Endothelial cell of umbilical vein (primary cell): ENCODE data around the gene CNTN2. TPM values are rescaled to one million over a fixed set of nuclear protein-coding genes. Genes with fewer than 3 reads are reported as not detected.

Source experiments
- BruUV-seq: library from RNA; stranded (reverse); fragments of 400-500 nt; replicated peaks from 2 replicates; lab custom pipeline; 2021; lab: Mats Ljungman, UMichigan
- CTCF ChIA-PET: fragments of 300-600, 350-600 bp; sonication (Branson Sonifier 250); formaldehyde crosslinking; loops from one replicate; lab custom pipeline; 2021; ENCODE audit warnings: antibody characterized with exemption, inconsistent platforms; lab: Charles Lee
- POLR2A ChIA-PET: fragments of 300-600, 350-600 bp; sonication (Branson Sonifier 250); formaldehyde crosslinking; loops from one replicate; lab custom pipeline; 2021; ENCODE audit warnings: antibody characterized with exemption, inconsistent platforms; lab: Charles Lee
- DNase-seq: peaks from one replicate; pipeline ENCODE4 v3.0.0-alpha.2; 2011; ENCODE audit warnings: low read depth, low spot score
- FAIRE-seq: peaks from 2 replicates; lab custom pipeline; 2011; peaks lifted over from hg19 to GRCh38; lab: Jason Lieb, UNC
- H2AFZ ChIP-seq: 2 replicates; pipeline ENCODE4 v1.6.0; 2012; ENCODE audit warnings: low read depth, low read length, control low read depth, inconsistent platforms
- H3K27ac ChIP-seq: 2 replicates; pipeline ENCODE4 v1.5.1; 2011; ENCODE audit warnings: low read depth, mild to moderate bottlenecking, control low read depth, low read length, moderate library complexity; ENCODE audit not compliant: insufficient read depth
- H3K27me3 ChIP-seq, 2 experiments: 2 replicates each; pipeline versions ENCODE4 v1.6.0 to v1.6.1; 2011; ENCODE audit warnings: low read length in 2 of 2, mixed read lengths in 1 of 2; ENCODE audit not compliant: control insufficient read depth in 2 of 2, insufficient read depth in 2 of 2
- H3K36me3 ChIP-seq, 2 experiments: 2 replicates in 1 of 2; 3 replicates in 1 of 2; pipeline ENCODE4 v1.5.1; 2011; ENCODE audit warnings: low read length in 2 of 2, mild to moderate bottlenecking in 1 of 2, moderate library complexity in 1 of 2; ENCODE audit not compliant: control insufficient read depth in 2 of 2, insufficient read depth in 2 of 2; ENCODE audit errors: extremely low read depth in 1 of 2
- H3K4me1 ChIP-seq: 3 replicates; pipeline ENCODE4 v1.5.1; 2011; ENCODE audit warnings: mild to moderate bottlenecking, low read length; ENCODE audit not compliant: control insufficient read depth, insufficient read depth; ENCODE audit errors: extremely low read depth
- H3K4me2 ChIP-seq: 2 replicates; pipeline ENCODE4 v1.6.1; 2011; ENCODE audit warnings: low read length, control low read depth, mixed read lengths; ENCODE audit not compliant: insufficient read depth
- H3K4me3 ChIP-seq, 3 experiments: fragments of 200-600 bp in 1 of 3; sonication (generic), shearing (Covaris generic) in 1 of 3; replicated peaks in 1 of 3; 2 replicates each; pipeline ENCODE4 v1.5.1; 2011 to 2016; ENCODE audit warnings: control low read depth in 3 of 3, low read length in 3 of 3, mild to moderate bottlenecking in 2 of 3, inconsistent platforms in 1 of 3, low read depth in 1 of 3, moderate library complexity in 1 of 3; ENCODE audit not compliant: insufficient read depth in 1 of 3
- H3K79me2 ChIP-seq: 2 replicates; pipeline ENCODE4 v1.6.0; 2012; ENCODE audit warnings: low read length, inconsistent platforms; ENCODE audit not compliant: control insufficient read depth, insufficient read depth
- H3K9ac ChIP-seq: replicated peaks from 2 replicates; pipeline ENCODE3; 2011; ENCODE audit warnings: low read length, control low read depth; ENCODE audit not compliant: insufficient read depth; ENCODE audit errors: extremely low read depth
- H3K9me1 ChIP-seq: replicated peaks from 3 replicates; pipeline ENCODE4 v1.6.0; 2011; ENCODE audit warnings: mild to moderate bottlenecking, low read length; ENCODE audit not compliant: control insufficient read depth, insufficient read depth; ENCODE audit errors: extremely low read depth
- H3K9me3 ChIP-seq: replicated peaks from 2 replicates; pipeline ENCODE4 v1.5.1; 2012; ENCODE audit warnings: low read length, inconsistent platforms; ENCODE audit not compliant: control insufficient read depth, insufficient read depth
- H4K20me1 ChIP-seq: replicated peaks from 2 replicates; pipeline ENCODE3; 2011; ENCODE audit warnings: mild to moderate bottlenecking, low read length; ENCODE audit not compliant: control insufficient read depth, insufficient read depth; ENCODE audit errors: extremely low read depth
- EZH2 ChIP-seq: IDR thresholded peaks from 2 replicates; pipeline ENCODE4 v1.6.1; 2012; ENCODE audit warnings: borderline replicate concordance, low read depth, mild to moderate bottlenecking, moderate library complexity, low read length, inconsistent platforms; ENCODE audit not compliant: severe bottlenecking
- FOS ChIP-seq: IDR thresholded peaks from 2 replicates; pipeline ENCODE4 v1.6.1; 2011; ENCODE audit warnings: mild to moderate bottlenecking, low read length, moderate library complexity, borderline replicate concordance; ENCODE audit not compliant: insufficient read depth
- JUN ChIP-seq: IDR thresholded peaks from 2 replicates; pipeline ENCODE4 v1.6.1; 2011; ENCODE audit warnings: borderline replicate concordance, low read depth; ENCODE audit not compliant: insufficient read length, insufficient read depth
- MYC ChIP-seq: IDR thresholded peaks from one replicate; pipeline ENCODE4 v1.6.1; 2011; ENCODE audit warnings: mild to moderate bottlenecking, low read depth, low read length
- POLR2A ChIP-seq: IDR thresholded peaks from 2 replicates; pipeline ENCODE4 v1.6.1; 2012; ENCODE audit warnings: low read depth, mild to moderate bottlenecking, control low read depth, low read length
- POLR2AphosphoS5 ChIP-seq: IDR thresholded peaks from 2 replicates; pipeline ENCODE4 v1.6.1; 2012; ENCODE audit warnings: low read depth, mild to moderate bottlenecking, control low read depth, low read length, moderate library complexity; ENCODE audit not compliant: insufficient read depth
- dilution Hi-C: fragments of 300-500 bp; cut with MboI; formaldehyde crosslinking; loops from one replicate; pipeline ENCODE4 v1.15.0; 2019; ENCODE audit warnings: low sequenced_read_pairs; ENCODE audit not compliant: extremely low pct_ligation_motif_present
- intact Hi-C: fragments of 100-400 bp; cut with micrococcal nuclease; formaldehyde crosslinking; loops from one replicate; pipeline ENCODE4 v1.10.0; 2022
- polyA plus RNA-seq, 4 experiments: library from polyadenylated mRNA; depleted of rRNA in 3 of 4; stranded (reverse) in 3 of 4; unstranded in 1 of 4; fragments of >200 nt; gene quantifications; 2 replicates each; pipeline versions ENCODE4 v1.2.1 to v1.2.3, GENCODE V29; 2011 to 2012; ENCODE audit warnings: missing spikeins in 1 of 4
- total RNA-seq: library from RNA; stranded (reverse); gene quantifications from 2 replicates; pipeline ENCODE4 v1.2.3, GENCODE V29; 2021
- TF ChIP-seq, protein P1 (sequence below), 2 donors: IDR thresholded peaks; 1 replicate in 1 of 2; 2 replicates in 1 of 2; pipeline ENCODE4 v1.5.1; 2011; ENCODE audit warnings: low read length in 2 of 2, mild to moderate bottlenecking in 2 of 2, moderate library complexity in 2 of 2, control low read depth in 1 of 2, inconsistent platforms in 1 of 2, low read depth in 1 of 2; ENCODE audit not compliant: insufficient read depth in 1 of 2; ENCODE audit errors: extremely low read depth in 1 of 2
- TF ChIP-seq, protein P2 (sequence below): IDR thresholded peaks from 2 replicates; pipeline ENCODE4 v1.6.1; 2011; ENCODE audit not compliant: insufficient read depth, insufficient read length

The CNTN2 gene
- total and polyA plus RNA-seq, 2 donors (not counting 3 experiments of a cell fraction or from before 2014, with no cell fraction given): not detected

DNA sequence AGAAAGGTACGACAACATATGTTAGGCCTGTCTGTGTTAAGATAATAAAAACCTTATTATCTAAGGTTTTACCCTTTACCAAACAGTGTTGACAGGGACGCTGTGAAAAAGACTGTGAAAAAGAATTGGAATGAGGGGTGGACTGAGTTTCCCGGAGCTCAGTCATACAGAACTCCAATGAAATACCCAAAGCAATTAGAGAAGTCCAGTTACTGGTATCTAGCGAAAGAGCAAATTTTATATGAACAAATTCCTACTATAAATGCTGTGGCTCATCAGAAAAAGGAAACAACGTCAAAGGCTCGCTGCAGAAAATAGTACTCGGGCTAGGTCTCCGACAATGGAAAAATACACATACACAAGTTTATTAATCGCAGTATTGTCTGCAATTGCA is 79.5 kb downstream of the CNTN2 start:
- Histone ChIP-seq H2AFZ (peak overlapping the region; percentile 88), H3K9me1 (no peaks in the 10 kb centered on the region), H3K9ac (peak overlapping the region; percentile 95), H3K27me3 (no peaks in the 10 kb centered on the region), H3K36me3 (no peaks in the 10 kb centered on the region), H3K4me3 (peak overlapping the region; percentile 39 to 90 (median 69)), H3K4me2 (peak overlapping the region; percentile 97), H3K9me3 (no peaks in the 10 kb centered on the region), H4K20me1 (no peaks in the 10 kb centered on the region), H3K27ac (peak overlapping the region; percentile 91), H3K4me1 (peaks cover 12% of the 10 kb centered on the region), H3K79me2 (peaks cover 35% of the 10 kb centered on the region)
- DNase-seq: no peak
- intact Hi-C loops: loop anchor here (1.0 kb wide), 5 partner anchors 19 to 134 kb away; partner anchors contain the start of genes DSTYK and TMCC2
- TSS peak; percentile 45 for BruUV-seq
- ChIA-PET POLR2A (interaction anchor here (0.5 to 0.6 kb wide), 2 partner anchors 44 to 163 kb away, joined by 3 read pairs; no protein-coding TSS in a partner anchor), CTCF (interaction anchor here (0.6 to 5.5 kb wide), 9 partner anchors 19 to 133 kb away, joined by 3 to 54 read pairs (median 7); partner anchors contain the start of gene TMCC2)
- no peak for FAIRE-seq
- TF ChIP-seq, protein P1, sequence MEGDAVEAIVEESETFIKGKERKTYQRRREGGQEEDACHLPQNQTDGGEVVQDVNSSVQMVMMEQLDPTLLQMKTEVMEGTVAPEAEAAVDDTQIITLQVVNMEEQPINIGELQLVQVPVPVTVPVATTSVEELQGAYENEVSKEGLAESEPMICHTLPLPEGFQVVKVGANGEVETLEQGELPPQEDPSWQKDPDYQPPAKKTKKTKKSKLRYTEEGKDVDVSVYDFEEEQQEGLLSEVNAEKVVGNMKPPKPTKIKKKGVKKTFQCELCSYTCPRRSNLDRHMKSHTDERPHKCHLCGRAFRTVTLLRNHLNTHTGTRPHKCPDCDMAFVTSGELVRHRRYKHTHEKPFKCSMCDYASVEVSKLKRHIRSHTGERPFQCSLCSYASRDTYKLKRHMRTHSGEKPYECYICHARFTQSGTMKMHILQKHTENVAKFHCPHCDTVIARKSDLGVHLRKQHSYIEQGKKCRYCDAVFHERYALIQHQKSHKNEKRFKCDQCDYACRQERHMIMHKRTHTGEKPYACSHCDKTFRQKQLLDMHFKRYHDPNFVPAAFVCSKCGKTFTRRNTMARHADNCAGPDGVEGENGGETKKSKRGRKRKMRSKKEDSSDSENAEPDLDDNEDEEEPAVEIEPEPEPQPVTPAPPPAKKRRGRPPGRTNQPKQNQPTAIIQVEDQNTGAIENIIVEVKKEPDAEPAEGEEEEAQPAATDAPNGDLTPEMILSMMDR (IDR thresholded peaks at IDR 0.05; ENCODE audit: extremely low read depth in 1 of 2, insufficient read depth in 1 of 2, low read depth in 1 of 2, low read length in 2 of 2): no peak
- TF ChIP-seq MYC: no peak
- dilution Hi-C loops: no loop called here

DNA sequence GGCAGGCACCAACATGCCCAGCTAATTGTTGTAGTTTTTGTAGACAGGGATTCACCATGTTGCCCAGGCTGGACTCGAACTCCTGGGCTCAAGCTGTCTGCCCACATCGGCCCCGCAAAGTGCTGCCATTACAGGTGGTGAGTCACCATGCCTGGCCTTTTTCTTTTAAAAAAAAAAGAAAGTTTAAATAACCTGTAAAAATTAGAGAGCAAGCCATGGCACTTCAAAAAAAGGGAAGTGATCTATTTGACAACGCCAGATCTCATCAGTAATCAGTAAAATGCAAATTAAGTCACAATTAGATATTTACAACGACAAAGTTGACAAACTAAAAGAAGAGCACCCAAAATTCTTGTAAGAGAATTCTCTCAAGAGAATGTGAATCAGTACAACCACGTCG is 81.7 kb downstream of the CNTN2 start:
- no peak for TF ChIP-seq EZH2
- TF ChIP-seq, protein P2, sequence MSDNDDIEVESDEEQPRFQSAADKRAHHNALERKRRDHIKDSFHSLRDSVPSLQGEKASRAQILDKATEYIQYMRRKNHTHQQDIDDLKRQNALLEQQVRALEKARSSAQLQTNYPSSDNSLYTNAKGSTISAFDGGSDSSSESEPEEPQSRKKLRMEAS: no peak
- TF ChIP-seq JUN: no peak
- TF ChIP-seq POLR2A: no peak
- TF ChIP-seq MYC: no peak
- TF ChIP-seq, protein P1 (IDR thresholded peaks at IDR 0.05; ENCODE audit: extremely low read depth in 1 of 2, insufficient read depth in 1 of 2, low read depth in 1 of 2, low read length in 2 of 2): no peak
- TF ChIP-seq FOS: no peak
- no peak for TF ChIP-seq POLR2AphosphoS5
- Histone ChIP-seq H3K79me2 (peaks cover 20% of the 10 kb centered on the region), H3K27ac (no peak overlapping the region), H3K9me3 (no peaks in the 10 kb centered on the region), H4K20me1 (no peaks in the 10 kb centered on the region), H3K4me3 (no peak overlapping the region), H3K4me1 (peaks cover 12% of the 10 kb centered on the region), H3K36me3 (no peaks in the 10 kb centered on the region), H3K9ac (no peak overlapping the region), H2AFZ (no peak overlapping the region), H3K27me3 (no peaks in the 10 kb centered on the region), H3K4me2 (no peak overlapping the region), H3K9me1 (no peaks in the 10 kb centered on the region)
- dilution Hi-C loops (no loop called here), intact Hi-C loops (no loop called here)
- ChIA-PET CTCF (interaction anchor here (0.7 to 5.5 kb wide), 5 partner anchors 16 to 201 kb away, joined by 3 to 54 read pairs (median 4); no protein-coding TSS in a partner anchor), POLR2A (interaction anchor here (0.6 kb wide), 1 partner anchor 433 kb away, joined by 3 read pairs; no protein-coding TSS in a partner anchor)
- no TSS peak for BruUV-seq
- no peak for DNase-seq
- no peak for FAIRE-seq
